ENCODE measurements around the gene SLC45A1. TPM values are rescaled to one million over a fixed set of nuclear protein-coding genes. Genes with fewer than 3 reads are reported as not detected.

The SLC45A1 gene
- total and polyA plus RNA-seq, 9 of the 15 experiments (the other 6 are each of a cell fraction or from before 2014, with no cell fraction given), result not detected

DNA sequence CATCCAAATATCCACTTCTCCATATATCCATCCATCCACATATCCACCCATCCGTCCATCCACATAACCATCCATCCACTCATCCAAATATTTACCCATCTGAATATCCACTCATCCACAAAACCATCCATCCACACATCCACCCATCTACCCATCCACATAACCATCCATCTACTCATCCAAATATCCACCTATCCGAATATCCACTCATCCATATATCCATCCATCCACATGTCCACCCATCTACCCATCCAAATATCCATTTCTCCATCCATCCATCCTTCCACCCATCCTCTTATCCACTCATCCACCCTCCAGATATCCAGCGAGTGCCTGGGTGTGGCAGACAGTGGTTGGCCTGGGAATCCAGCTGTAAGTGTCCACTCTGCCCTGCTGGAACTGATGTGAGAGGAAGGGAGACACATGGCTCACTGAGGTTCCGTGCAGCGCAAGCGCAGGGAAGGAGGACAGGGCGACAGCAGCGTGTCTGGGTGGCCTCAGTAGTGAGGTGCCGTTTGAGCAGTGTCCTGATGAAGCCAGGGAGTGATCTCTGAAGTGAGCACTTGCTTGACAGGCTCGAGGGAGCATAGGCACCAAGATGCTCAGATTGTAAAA, 27.1 kb downstream of the SLC45A1 start:
- BruUV-seq (replicated peaks), result no TSS peak
- Histone ChIP-seq H3K79me2 (ENCODE audit: control insufficient read depth, insufficient read depth, low read length) (no peaks in the 10 kb centered on the region), H3K4me2 (ENCODE audit: insufficient read depth, low read length) (no peak overlapping the region), H3K27ac (ENCODE audit: extremely low read depth, low read depth, low read length) (no peak overlapping the region), H3K4me3 (no peak overlapping the region), H3K9ac (ENCODE audit: insufficient read depth in 1 of 2, low read depth in 2 of 2, low read length in 2 of 2) (0 out of 4 replicates have a peak overlapping the region, but pooled peaks of 1 of the 2 experiments have one; percentile 32), H3K9me1 (ENCODE audit: control insufficient read depth, insufficient read depth, low read length) (no peaks in the 10 kb centered on the region), H3K9me3 (replicated peaks; ENCODE audit: control insufficient read depth, insufficient read depth, low read depth, low read length) (no peaks in the 10 kb centered on the region), H4K20me1 (replicated peaks; ENCODE audit: control insufficient read depth, insufficient read depth, low read length) (peaks cover 22% of the 10 kb centered on the region), H3K36me3 (ENCODE audit: control insufficient read depth, insufficient read depth, low read length) (no peaks in the 10 kb centered on the region), H2AFZ (ENCODE audit: low read depth, low read length) (no peak overlapping the region), H3K27me3 (ENCODE audit: control insufficient read depth in 2 of 2, insufficient read depth in 2 of 2, low read length in 2 of 2) (peaks cover 39 to 73% of the 10 kb centered on the region in 2 experiments), H3K4me1 (replicated peaks in 1 of 2; ENCODE audit: control insufficient read depth in 2 of 2, insufficient read depth in 2 of 2, low read length in 2 of 2) (peaks cover 0 to 28% of the 10 kb centered on the region in 2 experiments; a peak in 3 of 5 replicates)
- no peak for DNase-seq (ENCODE audit: extremely low read depth in 1 of 4, low spot score in 3 of 4)
- WGBS (ENCODE audit: insufficient coverage, low coverage, missing lambda C conversion rate), result 3% methylated on average over 10 of the region's 10 CpGs
- no peak for FAIRE-seq
- POLR2A ChIA-PET, result no interaction called here
- no peak for TF ChIP-seq TRIM25 (IDR thresholded peaks at IDR 0.05; ENCODE audit: borderline replicate concordance)
- 0 out of 2 replicates have a peak, but pooled peaks have one; percentile 13 for TF ChIP-seq MCM3 (IDR thresholded peaks at IDR 0.05)
- TF ChIP-seq, protein P1, sequence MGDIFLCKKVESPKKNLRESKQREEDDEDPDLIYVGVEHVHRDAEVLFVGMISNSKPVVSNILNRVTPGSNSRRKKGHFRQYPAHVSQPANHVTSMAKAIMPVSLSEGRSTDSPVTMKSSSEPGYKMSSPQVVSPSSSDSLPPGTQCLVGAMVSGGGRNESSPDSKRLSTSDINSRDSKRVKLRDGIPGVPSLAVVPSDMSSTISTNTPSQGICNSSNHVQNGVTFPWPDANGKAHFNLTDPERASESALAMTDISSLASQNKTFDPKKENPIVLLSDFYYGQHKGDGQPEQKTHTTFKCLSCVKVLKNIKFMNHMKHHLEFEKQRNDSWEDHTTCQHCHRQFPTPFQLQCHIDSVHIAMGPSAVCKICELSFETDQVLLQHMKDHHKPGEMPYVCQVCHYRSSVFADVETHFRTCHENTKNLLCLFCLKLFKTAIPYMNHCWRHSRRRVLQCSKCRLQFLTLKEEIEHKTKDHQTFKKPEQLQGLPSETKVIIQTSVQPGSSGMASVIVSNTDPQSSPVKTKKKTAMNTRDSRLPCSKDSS (IDR thresholded peaks at IDR 0.05; ENCODE audit: low read depth, partially characterized antibody), result no peak
- peak; percentile 69 to 74 for TF ChIP-seq NRF1 (conservative IDR thresholded peaks at IDR 0.05 in 1 of 2, IDR thresholded peaks at IDR 0.05 in 1 of 2)
- TF ChIP-seq, protein P2, sequence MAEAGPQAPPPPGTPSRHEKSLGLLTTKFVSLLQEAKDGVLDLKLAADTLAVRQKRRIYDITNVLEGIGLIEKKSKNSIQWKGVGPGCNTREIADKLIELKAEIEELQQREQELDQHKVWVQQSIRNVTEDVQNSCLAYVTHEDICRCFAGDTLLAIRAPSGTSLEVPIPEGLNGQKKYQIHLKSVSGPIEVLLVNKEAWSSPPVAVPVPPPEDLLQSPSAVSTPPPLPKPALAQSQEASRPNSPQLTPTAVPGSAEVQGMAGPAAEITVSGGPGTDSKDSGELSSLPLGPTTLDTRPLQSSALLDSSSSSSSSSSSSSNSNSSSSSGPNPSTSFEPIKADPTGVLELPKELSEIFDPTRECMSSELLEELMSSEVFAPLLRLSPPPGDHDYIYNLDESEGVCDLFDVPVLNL (CRISPR knock-in tag; IDR thresholded peaks at IDR 0.05; ENCODE audit: low read depth), result no peak
- CTCF ChIA-PET (ENCODE audit: low intra/inter-chr PET ratio), result no interaction called here
- in situ Hi-C loops (cut with MboI), result no loop called here
- no peak for ATAC-seq
- intact Hi-C loops (cut with micrococcal nuclease), result loop anchor here (5.0 kb wide), 1 partner anchor 678 kb away; no protein-coding TSS in a partner anchor

All from K562 (cell line).